GM19043 (cell line): ENCODE results near the gene DCAF11.

ENCODE experiments used
- ATAC-seq: cut with Tn5 transposase; IDR thresholded peaks from one replicate; pipeline ENCODE4 v1.9.1; 2021; ENCODE audit warnings: low read depth; ENCODE audit not compliant: unreplicated experiment

Gene DCAF11

DNA sequence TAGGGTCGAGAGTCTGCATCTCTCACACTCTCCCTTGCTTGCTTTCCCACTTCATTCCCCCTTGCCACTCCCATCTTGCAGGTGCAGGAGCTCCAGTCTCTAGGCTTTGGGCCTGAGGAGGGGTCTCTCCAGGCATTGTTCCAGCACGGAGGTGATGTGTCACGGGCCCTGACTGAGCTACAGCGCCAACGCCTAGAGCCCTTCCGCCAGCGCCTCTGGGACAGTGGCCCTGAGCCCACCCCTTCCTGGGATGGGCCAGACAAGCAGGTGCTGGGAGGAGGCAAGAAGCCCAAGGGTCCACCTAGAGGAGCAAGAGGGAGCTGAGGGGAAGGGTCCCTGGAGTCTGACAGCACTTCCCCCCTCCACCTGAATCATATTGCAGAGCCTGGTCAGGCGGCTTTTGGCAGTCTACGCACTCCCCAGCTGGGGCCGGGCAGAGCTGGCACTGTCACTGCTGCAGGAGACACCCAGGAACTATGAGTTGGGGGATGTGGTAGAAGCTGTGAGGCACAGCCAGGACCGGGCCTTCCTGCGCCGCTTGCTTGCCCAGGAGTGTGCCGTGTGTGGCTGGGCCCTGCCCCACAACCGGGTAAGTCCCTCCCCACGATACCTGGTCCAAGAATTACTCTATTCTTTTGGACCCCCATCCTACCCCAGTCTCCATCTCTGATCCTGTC lies 37.0 kb downstream of the DCAF11 start:
- no peak for ATAC-seq

DNA sequence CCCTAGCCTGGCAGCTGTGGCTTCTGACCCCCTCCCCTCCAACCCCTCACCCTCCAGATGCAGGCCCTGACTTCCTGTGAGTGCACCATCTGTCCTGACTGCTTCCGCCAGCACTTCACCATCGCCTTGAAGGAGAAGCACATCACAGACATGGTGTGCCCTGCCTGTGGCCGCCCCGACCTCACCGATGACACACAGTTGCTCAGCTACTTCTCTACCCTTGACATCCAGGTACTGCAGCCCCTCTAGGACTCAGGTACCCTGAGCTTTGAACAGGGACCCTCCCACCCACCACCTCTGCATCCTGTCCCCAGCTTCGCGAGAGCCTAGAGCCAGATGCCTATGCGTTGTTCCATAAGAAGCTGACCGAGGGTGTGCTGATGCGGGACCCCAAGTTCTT lies 40.5 kb downstream of the DCAF11 start:
- ATAC-seq, result no peak

DNA sequence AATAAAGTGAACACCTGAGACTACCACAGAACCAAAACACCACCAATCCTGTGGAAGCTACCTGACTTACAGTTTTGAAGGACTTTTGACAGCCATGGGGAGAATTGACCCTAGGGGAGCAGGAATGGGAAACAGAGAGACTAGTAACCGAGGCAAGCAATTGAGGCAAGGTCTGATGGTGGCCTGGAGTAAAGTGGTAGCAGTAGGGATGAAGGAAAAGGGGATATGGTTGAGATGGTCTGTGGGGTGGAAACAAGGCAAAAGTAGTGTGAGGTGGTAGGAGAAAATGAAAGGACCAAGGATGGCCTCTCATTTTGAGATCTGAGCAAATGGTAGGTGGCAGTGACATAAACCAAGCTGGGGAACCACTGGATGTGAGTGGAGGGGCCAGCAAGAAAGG lies 42.3 kb downstream of the DCAF11 start:
- no peak for ATAC-seq

GRCh38 chr14:24157331-24157730 lies 42.8 kb downstream of the DCAF11 start:
- no peak for ATAC-seq

GRCh38 chr14:24159777-24160498 lies 45.4 kb downstream of the DCAF11 start:
- no peak for ATAC-seq

DNA sequence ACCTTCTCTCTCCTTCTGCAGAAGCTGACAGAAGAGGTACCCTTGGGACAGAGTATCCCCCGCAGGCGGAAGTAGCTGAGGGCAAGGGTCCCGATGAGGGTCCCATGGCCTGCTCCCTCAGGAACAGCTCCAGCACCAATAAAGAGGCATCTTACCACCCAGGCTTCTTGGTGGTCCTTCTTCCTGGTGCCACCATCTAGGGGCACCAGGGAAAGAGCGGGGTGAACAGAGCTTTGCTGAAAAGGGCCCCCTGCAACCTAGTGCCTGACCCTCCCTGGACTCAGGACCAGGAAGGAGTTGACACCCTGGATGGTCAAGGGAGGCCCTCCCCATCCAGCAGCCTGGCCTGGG lies 45.9 kb downstream of the DCAF11 start:
- no peak for ATAC-seq

DNA sequence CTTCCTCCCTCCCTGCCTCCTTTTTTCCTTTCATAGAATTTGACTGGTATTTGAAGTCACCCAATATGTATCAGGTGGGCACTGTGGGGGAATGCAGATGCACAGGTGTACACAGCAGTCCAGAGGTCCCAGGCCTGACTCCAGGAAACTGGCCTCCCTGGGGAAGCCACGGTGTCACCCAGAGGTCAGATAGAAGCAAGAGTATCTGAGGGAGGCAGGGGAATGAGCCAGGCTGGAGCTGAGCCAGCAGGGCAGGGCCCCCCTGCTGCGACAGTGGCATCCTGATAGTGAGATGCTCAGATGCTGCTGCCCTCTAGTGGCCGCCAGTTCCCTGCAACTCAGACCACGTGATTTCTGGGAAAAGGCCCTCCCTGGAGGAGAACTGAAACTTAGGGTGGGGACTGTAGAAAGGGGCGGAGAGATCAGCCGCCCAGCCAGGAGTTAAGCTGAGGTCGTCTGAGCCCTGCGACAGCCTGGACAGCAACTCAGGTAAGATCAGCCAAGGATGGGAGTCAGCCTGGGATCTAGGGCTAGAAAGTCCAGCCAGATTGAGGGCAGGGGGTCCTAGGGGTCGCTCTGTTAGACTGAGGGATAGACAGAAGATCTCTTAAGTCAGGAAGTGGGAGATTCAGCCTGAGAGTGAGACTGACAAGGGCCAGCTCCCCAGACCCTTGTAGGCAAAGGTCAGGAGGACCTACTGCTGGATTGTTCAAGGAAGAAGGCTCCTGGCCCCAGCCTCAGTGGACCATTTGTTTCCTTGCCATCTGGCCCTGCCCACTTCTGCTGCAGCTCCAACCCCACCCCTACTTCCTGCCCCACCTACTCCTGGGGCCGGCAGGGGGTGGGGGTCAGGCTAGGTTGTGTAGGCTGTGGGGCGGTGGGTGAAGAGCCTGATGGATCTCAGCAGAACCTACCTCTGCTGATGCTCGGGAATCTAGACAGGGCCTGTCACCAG lies 46.5 kb downstream of the DCAF11 start, which contains the start of gene IRF9:
IRF9 (plus strand) TSS at position 416 of the 955 bp plus-strand sequence. CDS start 880 bp downstream, outside the sequence.
- ATAC-seq, result peak; percentile 80

- ATAC-seq, result no peak
These were observed 47.5 kb downstream of the DCAF11 start for GRCh38 chr14:24162093-24162492.

GRCh38 chr14:24164518-24164991 lies 50.0 kb downstream of the DCAF11 start:
- ATAC-seq, result no peak

DNA sequence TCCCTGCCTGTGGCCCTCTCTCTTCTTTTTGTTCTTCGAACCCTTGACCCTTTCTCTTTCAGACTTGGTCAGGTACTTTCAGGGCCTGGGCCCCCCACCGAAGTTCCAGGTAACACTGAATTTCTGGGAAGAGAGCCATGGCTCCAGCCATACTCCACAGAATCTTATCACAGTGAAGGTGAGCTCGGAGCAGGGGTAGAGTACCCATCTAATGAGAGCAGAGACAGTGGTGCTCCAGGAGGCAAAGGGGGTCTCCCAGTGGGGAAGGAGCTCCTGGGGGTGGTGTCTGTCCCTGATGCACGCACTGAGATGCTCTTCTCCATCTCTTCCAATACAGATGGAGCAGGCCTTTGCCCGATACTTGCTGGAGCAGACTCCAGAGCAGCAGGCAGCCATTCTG lies 51.2 kb downstream of the DCAF11 start:
- ATAC-seq, result no peak

DNA sequence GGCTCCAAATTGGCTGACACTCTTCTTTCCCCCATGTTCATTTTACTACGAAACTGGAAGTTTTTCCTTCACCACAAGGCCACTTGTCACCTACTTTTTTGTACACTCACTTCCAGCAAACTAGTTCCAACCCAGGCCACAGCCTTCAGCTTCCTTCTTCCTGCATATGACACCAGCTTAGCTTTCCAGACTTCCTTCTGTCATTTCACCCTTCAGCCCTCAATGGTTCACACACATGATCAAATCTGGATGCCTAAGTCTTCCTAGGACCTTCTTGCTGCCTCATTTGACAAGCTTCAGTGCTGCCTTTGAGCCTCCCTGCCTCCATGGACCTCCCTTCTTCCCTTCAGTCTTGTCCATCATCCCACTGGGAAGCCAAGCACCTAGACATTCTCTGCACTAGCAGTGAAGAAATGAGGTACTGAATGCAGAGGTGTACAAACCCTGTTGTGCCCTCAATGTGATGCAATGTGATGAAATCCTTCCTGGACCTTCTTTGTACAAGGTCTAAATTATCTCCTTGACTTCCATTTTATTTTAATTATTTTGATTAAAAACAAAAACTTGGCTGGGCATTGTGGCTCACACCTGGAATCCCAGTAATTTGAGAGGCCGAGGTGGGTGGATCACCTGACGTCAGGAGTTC lies 53.0 kb downstream of the DCAF11 start:
- no peak for ATAC-seq

- ATAC-seq, result peak; percentile 83
These were observed 57.1 kb downstream of the DCAF11 start, which contains the start of gene REC8 for GRCh38 chr14:24171422-24172260. TSS of gene REC8 (plus strand) at chr14:24172080. CDS start at chr14:24172553, 473 bp downstream.

DNA sequence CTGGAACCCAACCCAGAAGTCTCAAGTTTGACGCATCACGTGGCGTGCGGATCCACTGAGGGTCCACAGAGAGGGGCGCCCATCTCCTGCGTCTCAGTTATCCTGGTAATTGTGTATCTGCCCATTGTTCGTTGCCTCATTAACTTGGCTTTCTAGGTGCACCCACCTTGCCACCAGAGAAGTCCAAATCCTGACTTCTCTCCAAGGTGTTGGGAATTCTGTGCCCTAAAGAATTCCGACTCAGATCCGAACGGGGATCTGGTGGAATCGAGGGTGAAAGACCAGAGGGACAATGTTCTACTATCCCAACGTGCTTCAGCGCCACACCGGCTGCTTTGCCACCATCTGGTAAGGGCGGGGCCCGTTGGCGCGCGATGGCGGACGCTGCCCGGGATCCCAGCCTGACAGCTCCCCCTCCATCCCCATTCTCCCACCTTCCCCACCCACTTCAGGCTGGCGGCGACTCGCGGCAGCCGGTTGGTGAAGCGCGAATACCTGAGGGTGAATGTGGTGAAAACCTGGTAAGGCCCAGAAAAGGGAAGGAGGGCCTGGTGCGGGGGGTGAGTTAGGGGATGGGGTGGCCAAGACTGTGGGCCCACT lies 57.8 kb downstream of the DCAF11 start:
- ATAC-seq, result no peak

DNA sequence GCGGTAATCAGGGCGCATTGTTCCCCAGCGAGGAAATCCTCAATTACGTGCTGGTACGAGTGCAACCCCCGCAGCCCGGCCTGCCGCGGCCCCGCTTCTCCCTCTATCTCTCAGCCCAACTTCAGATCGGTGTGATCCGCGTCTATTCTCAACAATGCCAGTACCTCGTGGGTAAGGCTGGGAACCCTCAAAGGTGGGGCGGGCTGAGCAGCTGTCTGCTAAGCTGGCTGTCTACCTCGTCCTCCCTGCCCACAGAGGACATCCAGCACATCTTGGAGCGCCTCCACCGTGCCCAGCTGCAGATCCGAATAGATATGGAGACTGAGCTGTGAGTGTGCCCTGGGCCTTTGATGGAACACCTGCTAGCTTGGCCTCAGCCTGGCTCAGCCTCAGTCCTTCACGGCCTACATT lies 58.3 kb downstream of the DCAF11 start:
- ATAC-seq, result no peak
